K562 (cell line): ENCODE data around the gene LY6G6F. TPM values are rescaled to one million over a fixed set of nuclear protein-coding genes. Genes with fewer than 3 reads are reported as not detected.
A peak's percentile ranks its signal among the peaks of the same experiment; 100 is the strongest.

ENCODE experiments used
- ATF3 ChIP-seq, 2 experiments: fragments of 450-650 bp in 1 of 2; sonication (generic) in 1 of 2; formaldehyde crosslinking in 1 of 2; IDR thresholded peaks in 1 of 2; conservative IDR thresholded peaks in 1 of 2; 2 replicates each; pipeline versions ENCODE4 v1.6.1 to v1.8.1; 2016 to 2023; ENCODE audit warnings: mild to moderate bottlenecking in 2 of 2, moderate library complexity in 2 of 2, inconsistent platforms in 1 of 2, missing genetic modification reagents in 1 of 2
- ATF6 ChIP-seq: sonication (generic); formaldehyde crosslinking; IDR thresholded peaks from 2 replicates; pipeline ENCODE4 v1.4.0; 2020; ENCODE audit warnings: mild to moderate bottlenecking, missing genetic modification reagents
- CTCFL ChIP-seq: IDR thresholded peaks from 2 replicates; pipeline ENCODE4 v1.6.1; 2011; ENCODE audit warnings: borderline replicate concordance, low read depth, mild to moderate bottlenecking, moderate library complexity, low read length; ENCODE audit not compliant: insufficient read depth, poor library complexity, severe bottlenecking
- FIP1L1 ChIP-seq: fragments of 200-400 bp; formaldehyde crosslinking; IDR thresholded peaks from 2 replicates; pipeline ENCODE4 v1.6.1; 2018; ENCODE audit warnings: mild to moderate bottlenecking, low read depth, low read length; ENCODE audit not compliant: poor library complexity, severe bottlenecking
- FOXP4 ChIP-seq: sonication (generic); formaldehyde crosslinking; IDR thresholded peaks from 2 replicates; pipeline ENCODE4 v1.8.0; 2022; ENCODE audit warnings: mild to moderate bottlenecking, missing genetic modification reagents, borderline replicate concordance
- HES1 ChIP-seq: fragments of 450-650 bp; IDR thresholded peaks from 2 replicates; pipeline ENCODE4 v1.6.1; 2016; ENCODE audit warnings: low read depth, mild to moderate bottlenecking, moderate library complexity
- HNRNPL ChIP-seq: fragments of 200-400 bp; formaldehyde crosslinking; IDR thresholded peaks from 2 replicates; pipeline ENCODE4 v1.6.1; 2017; ENCODE audit warnings: low read depth, mild to moderate bottlenecking, low read length
- HSF4 ChIP-seq: fragments of 250-450 bp; sonication (Bioruptor Pico); IDR thresholded peaks from 2 replicates; pipeline ENCODE4 v2.1.2; 2022; ENCODE audit warnings: mild to moderate bottlenecking, moderate library complexity, borderline replicate concordance
- MCM2 ChIP-seq: fragments of 450-650 bp; IDR thresholded peaks from 2 replicates; pipeline ENCODE4 v1.6.1; 2017; ENCODE audit warnings: low read depth, mild to moderate bottlenecking
- MXI1 ChIP-seq: IDR thresholded peaks from 2 replicates; pipeline ENCODE4 v1.6.1; 2011; ENCODE audit warnings: low read depth, mild to moderate bottlenecking, improper control_type of control experiment, low read length
- NR2C2 ChIP-seq, 2 experiments: fragments of 200-800 bp in 1 of 2; sonication (Bioruptor generic) in 1 of 2; sonication (generic) in 1 of 2; formaldehyde crosslinking in 1 of 2; IDR thresholded peaks; 2 replicates each; pipeline versions ENCODE4 v1.6.1 to v1.8.0; 2016 to 2022; ENCODE audit warnings: mild to moderate bottlenecking in 1 of 2, missing compliant biosample characterization in 1 of 2, missing genetic modification characterization in 1 of 2, missing genetic modification reagents in 1 of 2
- PRPF4 ChIP-seq: fragments of 200-400 bp; formaldehyde crosslinking; IDR thresholded peaks from one replicate; pipeline ENCODE4 v1.6.1; 2017; ENCODE audit warnings: low read length, low read depth, mild to moderate bottlenecking; ENCODE audit not compliant: insufficient read depth, poor library complexity, severe bottlenecking
- SRSF3 ChIP-seq: fragments of 200-400 bp; formaldehyde crosslinking; IDR thresholded peaks from 2 replicates; pipeline ENCODE4 v1.6.1; 2016; ENCODE audit warnings: mild to moderate bottlenecking, low read length, moderate library complexity; ENCODE audit not compliant: insufficient read depth
- TSC22D4 ChIP-seq: fragments of 450-650 bp; IDR thresholded peaks from 2 replicates; pipeline ENCODE4 v1.6.1; 2016; ENCODE audit warnings: missing genetic modification characterization, missing biosample characterization, control low read depth
- ZNF217 ChIP-seq: sonication (generic); formaldehyde crosslinking; IDR thresholded peaks from 2 replicates; pipeline ENCODE4 v1.8.0; 2022; ENCODE audit warnings: mild to moderate bottlenecking, missing genetic modification reagents
- ZNF41 ChIP-seq: fragments of 250-450 bp; sonication (Bioruptor Pico); conservative IDR thresholded peaks from 2 replicates; pipeline ENCODE4 v1.4.0; 2020; ENCODE audit warnings: mild to moderate bottlenecking
- ZZZ3 ChIP-seq: fragments of 450-650 bp; IDR thresholded peaks from 2 replicates; pipeline ENCODE4 v1.6.1; 2016; ENCODE audit warnings: antibody characterized with exemption, mild to moderate bottlenecking, moderate library complexity
- polyA plus RNA-seq, 8 experiments: library from polyadenylated mRNA; depleted of rRNA in 4 of 8; stranded (reverse) in 5 of 8; unstranded in 3 of 8; fragments of >200 nt; fragmentation: Nextera tagmentation in 2 of 8; fragmentation: Illumina TruSeq in 1 of 8; extraction: Ambion mirVana in 2 of 8; extraction: Trizol in 1 of 8; gene quantifications; 2 replicates each; pipeline versions ENCODE4 v1.2.1 to v1.2.3, GENCODE V29; 2011 to 2014; ENCODE audit warnings: inconsistent platforms in 1 of 8, missing spikeins in 1 of 8
- total RNA-seq, 7 experiments: library from RNA; depleted of rRNA in 6 of 7; stranded (reverse); fragments of >200 nt in 6 of 7; fragmentation: Illumina TruSeq in 2 of 7; extraction: Trizol in 2 of 7; gene quantifications; 2 replicates each; pipeline versions ENCODE4 v1.2.1 to v1.2.3, GENCODE V29; 2011 to 2021; ENCODE audit warnings: low replicate concordance in 1 of 7

LY6G6F gene
- total and polyA plus RNA-seq, 9 of the 15 experiments (the other 6 are each of a cell fraction or from before 2014, with no cell fraction given), result 0.14 to 0.50 (median 0.28) TPM; not detected in 2

- TF ChIP-seq HNRNPL (no peak), ZNF217 (CRISPR knock-in tag) (no peak), MXI1 (no peak), HSF4 (CRISPR knock-in tag) (0 out of 2 replicates have a peak, but pooled peaks have one; percentile 37), TSC22D4 (tag) (no peak), PRPF4 (no peak), MCM2 (no peak), ZNF41 (CRISPR knock-in tag) (no peak), NR2C2 (CRISPR knock-in tag; IDR thresholded peaks at IDR 0.05) (peak; percentile 57; the same call in 1 of the 2 replicates), NR2C2 (tag; IDR thresholded peaks at IDR 0.05) (no peak), ATF6 (no peak), ATF3 (IDR thresholded peaks at IDR 0.05) (no peak), ATF3 (CRISPR knock-in tag; conservative IDR thresholded peaks at IDR 0.05) (no peak), FIP1L1 (no peak), ZZZ3 (no peak), CTCFL (peak; percentile 86), SRSF3 (no peak), FOXP4 (no peak), HES1 (no peak)
Measured at GRCh38 chr6:31689249-31690110, 17.2 kb upstream of the LY6G6F start (continued).
